Measurements from ENCODE around the gene PTPRA. TPM values are rescaled to one million over a fixed set of nuclear protein-coding genes. Genes with fewer than 3 reads are reported as not detected.

PTPRA gene
- total and polyA plus RNA-seq, 2 of the 4 experiments (the other 2 are of a cell fraction), result 35.0 to 50.0 TPM

- WGBS, 2 experiments (ENCODE audit: extremely low coverage in 2 of 2, insufficient read length in 1 of 2), result 100% methylated on average over 1 of the region's 5 CpGs; no CpG with 5 or more reads in 1 of the 2 experiments
Observed at GRCh38 chr20:2937902-2938301, 64.6 kb downstream of the PTPRA start.

More at GRCh38 chr20:2937902-2938301, 64.6 kb downstream of the PTPRA start:
- dilution Hi-C loops (cut with HindIII; ENCODE audit: low sequenced_read_pairs, unreplicated experiment), result no loop called here
- Histone ChIP-seq H3K9me3 (ENCODE audit: control insufficient read depth, insufficient read depth, low read length) (no peaks in the 10 kb centered on the region), H3K79me1 (ENCODE audit: low read depth in 1 of 2, low read length in 2 of 2) (peaks cover 15 to 29% of the 10 kb centered on the region in 2 experiments), H3K14ac (replicated peaks; ENCODE audit: low read depth, low read length) (no peak overlapping the region), H2AK5ac (ENCODE audit: low read depth, low read length) (no peak overlapping the region), H3K4me2 (ENCODE audit: low read depth, low read length) (no peak overlapping the region), H2BK5ac (ENCODE audit: low read depth, low read length, poor library complexity, severe bottlenecking) (no peak overlapping the region), H2BK20ac (ENCODE audit: low read depth, low read length) (no peak overlapping the region), H3K27me3 (ENCODE audit: control insufficient read depth, insufficient read depth, low read length) (no peaks in the 10 kb centered on the region), H4K8ac (ENCODE audit: low read depth in 2 of 2, low read length in 2 of 2) (no peak overlapping the region), H3K36me3 (ENCODE audit: control insufficient read depth, insufficient read depth, low read length) (no peaks in the 10 kb centered on the region), H3K4me1 (ENCODE audit: control insufficient read depth, insufficient read depth, low read length) (no peaks in the 10 kb centered on the region), H3K9me1 (ENCODE audit: insufficient read depth, low read length) (no peaks in the 10 kb centered on the region), H2BK120ac (ENCODE audit: low read depth, low read length) (no peak overlapping the region), H3K4ac (ENCODE audit: low read depth, low read length) (no peak overlapping the region), H4K91ac (ENCODE audit: insufficient read depth, low read depth, low read length) (no peak overlapping the region), H3K18ac (ENCODE audit: low read depth, low read length) (no peak overlapping the region), H4K20me1 (ENCODE audit: insufficient read depth, low read length) (no peaks in the 10 kb centered on the region), H2AFZ (replicated peaks; ENCODE audit: low read length, poor library complexity) (no peak overlapping the region), H3K9ac (ENCODE audit: low read depth, low read length) (no peak overlapping the region), H4K5ac (ENCODE audit: low read depth, low read length) (no peak overlapping the region), H2AK9ac (replicated peaks; ENCODE audit: low read depth, low read length, poor library complexity) (no peak overlapping the region), H3K56ac (ENCODE audit: extremely low read depth, insufficient read depth, low read length) (no peak overlapping the region), H2BK15ac (ENCODE audit: low read depth, low read length) (no peak overlapping the region), H3K4me3 (ENCODE audit: insufficient read depth, low read depth, low read length) (no peak overlapping the region), H3K27ac (ENCODE audit: insufficient read depth, low read length) (no peak overlapping the region), H3K23ac (ENCODE audit: low read depth, low read length) (no peak overlapping the region)
- ChIA-PET CTCF (no interaction called here), POLR2A (ENCODE audit: unreplicated experiment) (interaction anchor here (0.6 kb wide), 2 partner anchors 24 to 107 kb away, joined by 5 to 6 read pairs; no protein-coding TSS in a partner anchor)
- no TSS peak for BruUV-seq (replicated peaks)
- TF ChIP-seq POLR2A (IDR thresholded peaks at IDR 0.05; ENCODE audit: low read depth, low read length) (no peak), MAZ (IDR thresholded peaks at IDR 0.05; ENCODE audit: borderline replicate concordance, low read depth, low read length) (no peak), CEBPB (IDR thresholded peaks at IDR 0.05; ENCODE audit: low read depth, low read length) (no peak), FOS (IDR thresholded peaks at IDR 0.05; ENCODE audit: low read depth, low read length) (no peak), RFX5 (IDR thresholded peaks at IDR 0.05; ENCODE audit: low read depth, low read length) (no peak), MAFK (IDR thresholded peaks at IDR 0.05; ENCODE audit: low read depth, low read length) (no peak), NFE2L2 (IDR thresholded peaks at IDR 0.05; ENCODE audit: low read depth, low read length) (no peak), USF2 (IDR thresholded peaks at IDR 0.05; ENCODE audit: low read depth, low read length) (no peak), BHLHE40 (IDR thresholded peaks at IDR 0.05; ENCODE audit: low read depth, low read length) (no peak), SMC3 (IDR thresholded peaks at IDR 0.05; ENCODE audit: low read depth, low read length) (no peak), RCOR1 (IDR thresholded peaks at IDR 0.05; ENCODE audit: insufficient replicate concordance, low read length) (no peak), MXI1 (IDR thresholded peaks at IDR 0.05; ENCODE audit: borderline replicate concordance, low read depth, low read length) (no peak), RAD21 (IDR thresholded peaks at IDR 0.05; ENCODE audit: low read length) (no peak), CTCF (conservative IDR thresholded peaks at IDR 0.05; ENCODE audit: low read depth, low read length) (no peak), CHD1 (IDR thresholded peaks at IDR 0.05; ENCODE audit: low read depth, low read length) (no peak), ELK1 (IDR thresholded peaks at IDR 0.05; ENCODE audit: borderline replicate concordance, low read depth, low read length) (no peak)
- intact Hi-C loops (cut with micrococcal nuclease), result no loop called here
- no peak for ATAC-seq (ENCODE audit: low read depth)
- in situ Hi-C loops (cut with MboI; ENCODE audit: low sequenced_read_pairs), result no loop called here
- DNase-seq, result no peak

All from IMR-90 (cell line).